ENCODE results near the gene CEBPA.

DNA sequence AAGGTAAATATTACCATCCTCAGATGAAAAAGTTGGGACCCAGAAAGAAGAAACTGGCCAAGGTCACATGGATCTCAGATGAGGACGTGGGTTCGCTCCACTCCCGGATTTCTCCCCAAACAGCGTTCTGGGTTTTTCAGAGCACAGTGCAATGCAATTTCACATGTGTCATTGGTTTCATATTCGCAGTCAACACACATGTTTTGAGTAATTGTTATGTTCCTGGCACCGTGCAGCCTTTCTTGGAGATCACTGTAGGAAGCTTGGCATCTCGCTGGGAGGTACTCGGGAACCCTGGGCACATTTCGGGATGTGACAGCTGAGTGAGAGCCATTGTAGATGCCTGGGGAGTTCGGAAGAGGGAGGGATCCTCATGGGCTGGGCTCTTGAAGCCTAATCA lies 45.0 kb upstream of the CEBPA start:
- TF ChIP-seq EP300 (IDR thresholded peaks at IDR 0.05) (no peak), POLR2A (IDR thresholded peaks at IDR 0.05) (no peak)
- TF ChIP-seq, protein P1, sequence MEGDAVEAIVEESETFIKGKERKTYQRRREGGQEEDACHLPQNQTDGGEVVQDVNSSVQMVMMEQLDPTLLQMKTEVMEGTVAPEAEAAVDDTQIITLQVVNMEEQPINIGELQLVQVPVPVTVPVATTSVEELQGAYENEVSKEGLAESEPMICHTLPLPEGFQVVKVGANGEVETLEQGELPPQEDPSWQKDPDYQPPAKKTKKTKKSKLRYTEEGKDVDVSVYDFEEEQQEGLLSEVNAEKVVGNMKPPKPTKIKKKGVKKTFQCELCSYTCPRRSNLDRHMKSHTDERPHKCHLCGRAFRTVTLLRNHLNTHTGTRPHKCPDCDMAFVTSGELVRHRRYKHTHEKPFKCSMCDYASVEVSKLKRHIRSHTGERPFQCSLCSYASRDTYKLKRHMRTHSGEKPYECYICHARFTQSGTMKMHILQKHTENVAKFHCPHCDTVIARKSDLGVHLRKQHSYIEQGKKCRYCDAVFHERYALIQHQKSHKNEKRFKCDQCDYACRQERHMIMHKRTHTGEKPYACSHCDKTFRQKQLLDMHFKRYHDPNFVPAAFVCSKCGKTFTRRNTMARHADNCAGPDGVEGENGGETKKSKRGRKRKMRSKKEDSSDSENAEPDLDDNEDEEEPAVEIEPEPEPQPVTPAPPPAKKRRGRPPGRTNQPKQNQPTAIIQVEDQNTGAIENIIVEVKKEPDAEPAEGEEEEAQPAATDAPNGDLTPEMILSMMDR (IDR thresholded peaks at IDR 0.05): no peak

All from ovary (tissue), 3 donors.